ENCODE measurements around the gene NR2F6. TPM values are rescaled to one million over a fixed set of nuclear protein-coding genes. Genes with fewer than 3 reads are reported as not detected.
"Not testable (repeated sequence)": the region's sequence is repeated elsewhere in the genome, so short reads cannot be mapped to it uniquely, and the experiment has no call there.

NR2F6 gene
- total RNA-seq, 5 donors from 2014 or later (not counting 1 experiment from before 2014, with no cell fraction given) = 0.55 to 6.4 (median 2.8) TPM

GRCh38 chr19:17194608-17195007, 51.1 kb downstream of the NR2F6 start:
- H3K27ac Mint-ChIP-seq = no peak overlapping the region
- 92% methylated on average over 4 of the region's 16 CpGs for WGBS (ENCODE audit: insufficient coverage)
- no peak overlapping the region for H3K4me3 Mint-ChIP-seq
- no peaks in the 10 kb centered on the region for H3K9me3 ChIP-seq
- ChIA-PET CTCF (no interaction called here), POLR2A (no interaction called here)
- H3K9me3 Mint-ChIP-seq = no peaks in the 10 kb centered on the region
- ATAC-seq (replicated peaks in 1 of 4) (no peak), DNase-seq (no peak)
- no peaks in the 10 kb centered on the region for H3K27me3 ChIP-seq (replicated peaks in 1 of 2; ENCODE audit: control insufficient read depth in 2 of 2, extremely low read depth in 1 of 2, insufficient read depth in 2 of 2, low read length in 1 of 2)
- no peaks in the 10 kb centered on the region for H3K4me1 ChIP-seq (ENCODE audit: control insufficient read depth in 1 of 2, extremely low read depth in 1 of 2, insufficient read depth in 2 of 2, low read length in 2 of 2)
- H3K4me1 Mint-ChIP-seq = peaks cover 0 to 7% (median 0%) of the 10 kb centered on the region in 3 donors
- peaks cover 26 to 77% of the 10 kb centered on the region in 2 donors for H3K36me3 ChIP-seq (ENCODE audit: control insufficient read depth in 2 of 2, extremely low read depth in 1 of 2, insufficient read depth in 1 of 2, low read length in 1 of 2)
- peaks cover 50% of the 10 kb centered on the region for H3K36me3 Mint-ChIP-seq
- no peak overlapping the region for H3K4me3 ChIP-seq (ENCODE audit: control insufficient read depth in 1 of 2, extremely low read depth in 1 of 2, low read length in 1 of 2)
- no peak overlapping the region for H3K27ac ChIP-seq (ENCODE audit: low read length)
- no peaks in the 10 kb centered on the region for H3K27me3 Mint-ChIP-seq

GRCh38 chr19:17192751-17193150, 53.0 kb downstream of the NR2F6 start:
- Mint-ChIP-seq H3K27me3 (no peaks in the 10 kb centered on the region), H3K36me3 (peaks cover 39% of the 10 kb centered on the region), H3K4me1 (peaks cover 0 to 7% (median 0%) of the 10 kb centered on the region in 3 donors), H3K27ac (no peak overlapping the region), H3K9me3 (no peaks in the 10 kb centered on the region), H3K4me3 (no peak overlapping the region)
- Histone ChIP-seq H3K4me1 (ENCODE audit: control insufficient read depth in 1 of 2, extremely low read depth in 1 of 2, insufficient read depth in 2 of 2, low read length in 2 of 2) (no peaks in the 10 kb centered on the region), H3K4me3 (ENCODE audit: control insufficient read depth in 1 of 2, extremely low read depth in 1 of 2, low read length in 1 of 2) (no peak overlapping the region), H3K27me3 (replicated peaks in 1 of 2; ENCODE audit: control insufficient read depth in 2 of 2, extremely low read depth in 1 of 2, insufficient read depth in 2 of 2, low read length in 1 of 2) (no peaks in the 10 kb centered on the region), H3K9me3 (no peaks in the 10 kb centered on the region), H3K36me3 (ENCODE audit: control insufficient read depth in 2 of 2, extremely low read depth in 1 of 2, insufficient read depth in 1 of 2, low read length in 1 of 2) (peaks cover 30 to 85% of the 10 kb centered on the region in 2 donors), H3K27ac (ENCODE audit: low read length) (no peak overlapping the region)
- ATAC-seq (replicated peaks in 1 of 4) = no peak
- POLR2A ChIA-PET = no interaction called here
- DNase-seq = no peak
- CTCF ChIA-PET = interaction anchor here in 1 of 2 donors (0.6 kb wide), 1 partner anchor 132 kb away, joined by 3 read pairs; no protein-coding TSS in a partner anchor
- 97% methylated on average over 26 of the region's 26 CpGs for WGBS (ENCODE audit: insufficient coverage)

GRCh38 chr19:17191736-17192135, 54.0 kb downstream of the NR2F6 start:
- H3K4me1 Mint-ChIP-seq; H3K4me3 Mint-ChIP-seq; H3K27ac ChIP-seq (ENCODE audit: low read length); H3K4me3 ChIP-seq (ENCODE audit: control insufficient read depth in 1 of 2, extremely low read depth in 1 of 2, low read length in 1 of 2); POLR2A ChIA-PET; H3K27me3 Mint-ChIP-seq; H3K9me3 ChIP-seq; H3K9me3 Mint-ChIP-seq; H3K4me1 ChIP-seq (ENCODE audit: control insufficient read depth in 1 of 2, extremely low read depth in 1 of 2, insufficient read depth in 2 of 2, low read length in 2 of 2); DNase-seq; CTCF ChIA-PET; H3K27me3 ChIP-seq (replicated peaks in 1 of 2; ENCODE audit: control insufficient read depth in 2 of 2, extremely low read depth in 1 of 2, insufficient read depth in 2 of 2, low read length in 1 of 2); ATAC-seq (replicated peaks in 1 of 4); H3K27ac Mint-ChIP-seq: not testable (repeated sequence)
- 100% methylated on average over 3 of the region's 6 CpGs for WGBS (ENCODE audit: insufficient coverage)
- H3K36me3 Mint-ChIP-seq = peaks cover 40% of the 10 kb centered on the region
- peaks cover 33 to 88% of the 10 kb centered on the region in 2 donors for H3K36me3 ChIP-seq (ENCODE audit: control insufficient read depth in 2 of 2, extremely low read depth in 1 of 2, insufficient read depth in 1 of 2, low read length in 1 of 2)

GRCh38 chr19:17185590-17185989, 60.1 kb downstream of the NR2F6 start:
- no peak for DNase-seq
- Mint-ChIP-seq H3K27me3 (no peaks in the 10 kb centered on the region), H3K27ac (no peak overlapping the region), H3K36me3 (peaks cover 20% of the 10 kb centered on the region), H3K4me3 (no peak overlapping the region), H3K4me1 (peaks cover 22 to 28% (median 23%) of the 10 kb centered on the region in 3 donors), H3K9me3 (no peaks in the 10 kb centered on the region)
- ChIA-PET CTCF (no interaction called here), POLR2A (no interaction called here)
- no peaks in the 10 kb centered on the region for H3K27me3 ChIP-seq (replicated peaks in 1 of 2; ENCODE audit: control insufficient read depth in 2 of 2, extremely low read depth in 1 of 2, insufficient read depth in 2 of 2, low read length in 1 of 2)
- H3K9me3 ChIP-seq = no peaks in the 10 kb centered on the region
- no peak for ATAC-seq (replicated peaks in 1 of 4)
- peaks cover 13 to 40% of the 10 kb centered on the region in 2 experiments for H3K4me1 ChIP-seq (ENCODE audit: control insufficient read depth in 1 of 2, extremely low read depth in 1 of 2, insufficient read depth in 2 of 2, low read length in 2 of 2)
- WGBS (ENCODE audit: insufficient coverage) = 93% methylated on average over 5 of the region's 8 CpGs
- peaks cover 20 to 58% of the 10 kb centered on the region in 2 donors for H3K36me3 ChIP-seq (ENCODE audit: control insufficient read depth in 2 of 2, extremely low read depth in 1 of 2, insufficient read depth in 1 of 2, low read length in 1 of 2)
- H3K4me3 ChIP-seq (ENCODE audit: control insufficient read depth in 1 of 2, extremely low read depth in 1 of 2, low read length in 1 of 2) = no peak overlapping the region
- no peak overlapping the region for H3K27ac ChIP-seq (ENCODE audit: low read length)

- H3K27ac Mint-ChIP-seq = peak overlapping the region; percentile 98 to 99
- POLR2A ChIA-PET = interaction anchor here (0.6 to 1.5 kb wide), 2 partner anchors 59 to 93 kb away, joined by 3 to 5 read pairs; no protein-coding TSS in a partner anchor
- ATAC-seq (replicated peaks in 1 of 4) (peak; percentile 90 to 97 (median 96)), DNase-seq (peak in 34 of 35 experiments; percentile 26 to 74 (median 50))
- peak overlapping the region; percentile 41 to 66 for H3K4me3 ChIP-seq (ENCODE audit: control insufficient read depth in 1 of 2, extremely low read depth in 1 of 2, low read length in 1 of 2)
- CTCF ChIA-PET = interaction anchor here in 1 of 2 donors (1.4 to 2.0 kb wide), 2 partner anchors 51 to 58 kb away, joined by 6 to 9 read pairs; no protein-coding TSS in a partner anchor
- peaks cover 22 to 28% (median 23%) of the 10 kb centered on the region in 3 donors for H3K4me1 Mint-ChIP-seq
- no peaks in the 10 kb centered on the region for H3K9me3 Mint-ChIP-seq
- H3K4me3 Mint-ChIP-seq = peak overlapping the region; percentile 84 to 89 (median 85)
- no peaks in the 10 kb centered on the region for H3K27me3 Mint-ChIP-seq
- peaks cover 21% of the 10 kb centered on the region for H3K36me3 Mint-ChIP-seq
- H3K9me3 ChIP-seq = no peaks in the 10 kb centered on the region
- 13% methylated on average over 8 of the region's 12 CpGs for WGBS (ENCODE audit: insufficient coverage)
- peaks cover 20 to 50% of the 10 kb centered on the region in 2 donors for H3K36me3 ChIP-seq (ENCODE audit: control insufficient read depth in 2 of 2, extremely low read depth in 1 of 2, insufficient read depth in 1 of 2, low read length in 1 of 2)
- no peaks in the 10 kb centered on the region for H3K27me3 ChIP-seq (replicated peaks in 1 of 2; ENCODE audit: control insufficient read depth in 2 of 2, extremely low read depth in 1 of 2, insufficient read depth in 2 of 2, low read length in 1 of 2)
- H3K4me1 ChIP-seq (ENCODE audit: control insufficient read depth in 1 of 2, extremely low read depth in 1 of 2, insufficient read depth in 2 of 2, low read length in 2 of 2) = peaks cover 13 to 40% of the 10 kb centered on the region in 2 experiments
- H3K27ac ChIP-seq (ENCODE audit: low read length) = peak overlapping the region; percentile 78
These were observed 61.3 kb downstream of the NR2F6 start for GRCh38 chr19:17184371-17184841.

GRCh38 chr19:17183858-17184321, 61.8 kb downstream of the NR2F6 start:
- H3K9me3 ChIP-seq = no peaks in the 10 kb centered on the region
- 6% methylated on average over 5 of the region's 11 CpGs for WGBS (ENCODE audit: insufficient coverage)
- peaks cover 13 to 40% of the 10 kb centered on the region in 2 experiments for H3K4me1 ChIP-seq (ENCODE audit: control insufficient read depth in 1 of 2, extremely low read depth in 1 of 2, insufficient read depth in 2 of 2, low read length in 2 of 2)
- H3K27ac ChIP-seq (ENCODE audit: low read length) = peak overlapping the region; percentile 78
- H3K27me3 ChIP-seq (replicated peaks in 1 of 2; ENCODE audit: control insufficient read depth in 2 of 2, extremely low read depth in 1 of 2, insufficient read depth in 2 of 2, low read length in 1 of 2) = no peaks in the 10 kb centered on the region
- Mint-ChIP-seq H3K4me1 (peaks cover 22 to 28% (median 23%) of the 10 kb centered on the region in 3 donors), H3K9me3 (no peaks in the 10 kb centered on the region), H3K27me3 (no peaks in the 10 kb centered on the region), H3K27ac (peak overlapping the region; percentile 98 to 99), H3K4me3 (peak overlapping the region; percentile 84 to 89 (median 85)), H3K36me3 (peaks cover 21% of the 10 kb centered on the region)
- CTCF ChIA-PET = interaction anchor here (1.0 to 2.0 kb wide), 3 partner anchors 52 to 117 kb away, joined by 6 to 9 read pairs (median 9); no protein-coding TSS in a partner anchor
- peak overlapping the region; percentile 41 to 66 for H3K4me3 ChIP-seq (ENCODE audit: control insufficient read depth in 1 of 2, extremely low read depth in 1 of 2, low read length in 1 of 2)
- DNase-seq (peak in 15 of 35 experiments; percentile 8 to 59 (median 17)), ATAC-seq (replicated peaks in 1 of 4) (peak; percentile 67 to 77 (median 72))
- POLR2A ChIA-PET = interaction anchor here in 1 of 2 donors (1.5 kb wide), 1 partner anchor 58 kb away, joined by 5 read pairs; no protein-coding TSS in a partner anchor
- H3K36me3 ChIP-seq (ENCODE audit: control insufficient read depth in 2 of 2, extremely low read depth in 1 of 2, insufficient read depth in 1 of 2, low read length in 1 of 2) = peaks cover 17 to 44% of the 10 kb centered on the region in 2 donors

All from T-cell (primary cell).